Tibial nerve (tissue), 4 donors: ENCODE data around the gene HERC4. TPM values are rescaled to one million over a fixed set of nuclear protein-coding genes. Genes with fewer than 3 reads are reported as not detected.

ENCODE experiments used
- DNase-seq, 2 donors: peaks; one replicate each; pipeline ENCODE4 v3.0.0-alpha.2; 2019; ENCODE audit warnings: low spot score in 2 of 2
- H3K27ac ChIP-seq, 4 donors: fragments of 200-600 bp; sonication (generic) in 3 of 4; one replicate each; pipeline ENCODE4 v1.5.1; 2017 to 2019; ENCODE audit warnings: mild to moderate bottlenecking in 1 of 4
- H3K27me3 ChIP-seq, 2 donors: fragments of 200-600 bp; sonication (generic) in 1 of 2; one replicate each; pipeline versions ENCODE4 v1.5.1 to v1.6.0; 2017 to 2019
- H3K36me3 ChIP-seq, 3 donors: fragments of 200-600 bp; sonication (generic); one replicate each; pipeline ENCODE4 v1.5.1; 2018 to 2019
- H3K4me1 ChIP-seq, 4 donors: fragments of 200-600 bp; sonication (generic) in 3 of 4; one replicate each; pipeline ENCODE4 v1.5.1; 2017 to 2019
- H3K4me3 ChIP-seq, 4 donors: fragments of 200-600 bp; sonication (generic) in 3 of 4; one replicate each; pipeline ENCODE4 v1.5.1; 2017 to 2019; ENCODE audit warnings: mild to moderate bottlenecking in 1 of 4, moderate library complexity in 1 of 4
- H3K9me3 ChIP-seq, 4 donors: fragments of 200-600 bp; sonication (generic) in 3 of 4; one replicate each; pipeline ENCODE4 v1.5.1; 2017 to 2019
- EP300 ChIP-seq, 2 donors: sonication (generic); formaldehyde crosslinking; IDR thresholded peaks; one replicate each; pipeline ENCODE4 v1.6.1; 2017; ENCODE audit warnings: antibody characterized with exemption in 2 of 2, mild to moderate bottlenecking in 1 of 2
- POLR2A ChIP-seq, 2 donors: fragments of 450-650 bp; IDR thresholded peaks; one replicate each; pipeline ENCODE4 v1.6.1; 2017; ENCODE audit warnings: antibody characterized with exemption in 2 of 2, mild to moderate bottlenecking in 2 of 2, moderate library complexity in 2 of 2
- WGBS, 2 donors: methylation state at CpG; one replicate each; pipeline ENCODE4 v1.1.5; 2018; 5-methylcytosine and 5-hydroxymethylcytosine counted together
- total RNA-seq, 4 donors: library from RNA; depleted of rRNA; stranded (reverse); fragments of >200 nt; gene quantifications; one replicate each; pipeline ENCODE4 v1.1.0, GENCODE V29; 2016
- TF ChIP-seq, protein P1 (sequence below), 5 experiments: fragments of 200-600 bp in 3 of 5; fragments of 450-650 bp in 2 of 5; sonication (generic) in 3 of 5; IDR thresholded peaks; one replicate each; pipeline ENCODE4 v1.5.1; 2016 to 2019; ENCODE audit warnings: antibody characterized with exemption in 5 of 5, mild to moderate bottlenecking in 3 of 5, moderate library complexity in 2 of 5

The HERC4 gene, protein sequence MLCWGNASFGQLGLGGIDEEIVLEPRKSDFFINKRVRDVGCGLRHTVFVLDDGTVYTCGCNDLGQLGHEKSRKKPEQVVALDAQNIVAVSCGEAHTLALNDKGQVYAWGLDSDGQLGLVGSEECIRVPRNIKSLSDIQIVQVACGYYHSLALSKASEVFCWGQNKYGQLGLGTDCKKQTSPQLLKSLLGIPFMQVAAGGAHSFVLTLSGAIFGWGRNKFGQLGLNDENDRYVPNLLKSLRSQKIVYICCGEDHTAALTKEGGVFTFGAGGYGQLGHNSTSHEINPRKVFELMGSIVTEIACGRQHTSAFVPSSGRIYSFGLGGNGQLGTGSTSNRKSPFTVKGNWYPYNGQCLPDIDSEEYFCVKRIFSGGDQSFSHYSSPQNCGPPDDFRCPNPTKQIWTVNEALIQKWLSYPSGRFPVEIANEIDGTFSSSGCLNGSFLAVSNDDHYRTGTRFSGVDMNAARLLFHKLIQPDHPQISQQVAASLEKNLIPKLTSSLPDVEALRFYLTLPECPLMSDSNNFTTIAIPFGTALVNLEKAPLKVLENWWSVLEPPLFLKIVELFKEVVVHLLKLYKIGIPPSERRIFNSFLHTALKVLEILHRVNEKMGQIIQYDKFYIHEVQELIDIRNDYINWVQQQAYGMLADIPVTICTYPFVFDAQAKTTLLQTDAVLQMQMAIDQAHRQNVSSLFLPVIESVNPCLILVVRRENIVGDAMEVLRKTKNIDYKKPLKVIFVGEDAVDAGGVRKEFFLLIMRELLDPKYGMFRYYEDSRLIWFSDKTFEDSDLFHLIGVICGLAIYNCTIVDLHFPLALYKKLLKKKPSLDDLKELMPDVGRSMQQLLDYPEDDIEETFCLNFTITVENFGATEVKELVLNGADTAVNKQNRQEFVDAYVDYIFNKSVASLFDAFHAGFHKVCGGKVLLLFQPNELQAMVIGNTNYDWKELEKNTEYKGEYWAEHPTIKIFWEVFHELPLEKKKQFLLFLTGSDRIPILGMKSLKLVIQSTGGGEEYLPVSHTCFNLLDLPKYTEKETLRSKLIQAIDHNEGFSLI
- 10 to 100 TPM; 38.1 to 57.0 (median 54.1) TPM for total RNA-seq

DNA sequence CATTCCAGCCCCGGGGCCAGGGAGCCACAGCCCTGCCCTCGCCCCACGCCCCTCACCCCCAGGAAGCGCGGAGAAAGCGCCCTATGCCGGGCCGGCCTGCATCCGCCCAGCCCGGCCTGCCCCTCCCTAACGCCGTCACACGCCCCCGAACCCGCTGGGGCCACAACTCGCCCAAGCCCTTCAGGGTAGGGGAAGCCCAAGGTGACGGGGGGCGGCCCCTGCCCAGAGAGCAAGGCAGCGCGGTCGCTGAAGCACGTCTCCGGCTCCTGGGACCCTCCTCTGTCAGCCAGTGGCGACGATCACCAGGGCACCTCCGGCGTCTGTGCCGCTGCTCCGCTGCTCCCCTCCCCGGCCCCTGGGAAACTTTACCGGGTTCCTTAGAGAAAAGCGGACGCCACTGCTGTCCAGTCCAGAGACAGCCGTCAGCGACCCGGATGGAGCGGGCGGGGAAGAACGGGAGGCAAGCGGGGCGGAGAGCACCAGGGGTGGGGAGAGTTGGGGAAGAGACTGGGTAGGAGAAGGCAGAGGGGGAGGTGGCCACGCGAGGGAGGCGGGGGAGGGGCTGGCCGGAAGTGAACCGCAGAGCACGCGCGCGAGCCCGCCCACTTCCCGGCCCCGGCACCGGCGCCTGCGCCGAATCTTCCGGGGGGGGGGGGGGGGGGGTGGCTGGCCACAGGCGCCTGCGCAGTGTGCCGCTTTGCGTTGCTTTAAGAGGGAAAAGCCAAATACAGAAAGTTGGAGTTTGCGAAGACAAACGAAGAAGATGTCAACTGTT lies at the start of gene HERC4:
TSS of gene HERC4 (minus strand) at position 509 of the 775 bp plus-strand sequence. CDS start 2,175 bp downstream, outside the sequence.
- peak within 1 kb of the TSS; percentile 87 to 100 (median 98) for H3K27ac ChIP-seq
- DNase-seq: peak; percentile 89 to 92
- 0 to 1% methylated on average over 36 to 56 of the region's 64 CpGs for WGBS, 2 donors
- peaks cover 0 to 3% (median 0%) of the 10 kb centered on the region in 3 donors for H3K36me3 ChIP-seq
- TF ChIP-seq EP300 (IDR thresholded peaks at IDR 0.05) (peak; percentile 36 to 94), POLR2A (IDR thresholded peaks at IDR 0.05) (peak; percentile 74 to 77)
- TF ChIP-seq, protein P1, sequence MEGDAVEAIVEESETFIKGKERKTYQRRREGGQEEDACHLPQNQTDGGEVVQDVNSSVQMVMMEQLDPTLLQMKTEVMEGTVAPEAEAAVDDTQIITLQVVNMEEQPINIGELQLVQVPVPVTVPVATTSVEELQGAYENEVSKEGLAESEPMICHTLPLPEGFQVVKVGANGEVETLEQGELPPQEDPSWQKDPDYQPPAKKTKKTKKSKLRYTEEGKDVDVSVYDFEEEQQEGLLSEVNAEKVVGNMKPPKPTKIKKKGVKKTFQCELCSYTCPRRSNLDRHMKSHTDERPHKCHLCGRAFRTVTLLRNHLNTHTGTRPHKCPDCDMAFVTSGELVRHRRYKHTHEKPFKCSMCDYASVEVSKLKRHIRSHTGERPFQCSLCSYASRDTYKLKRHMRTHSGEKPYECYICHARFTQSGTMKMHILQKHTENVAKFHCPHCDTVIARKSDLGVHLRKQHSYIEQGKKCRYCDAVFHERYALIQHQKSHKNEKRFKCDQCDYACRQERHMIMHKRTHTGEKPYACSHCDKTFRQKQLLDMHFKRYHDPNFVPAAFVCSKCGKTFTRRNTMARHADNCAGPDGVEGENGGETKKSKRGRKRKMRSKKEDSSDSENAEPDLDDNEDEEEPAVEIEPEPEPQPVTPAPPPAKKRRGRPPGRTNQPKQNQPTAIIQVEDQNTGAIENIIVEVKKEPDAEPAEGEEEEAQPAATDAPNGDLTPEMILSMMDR (IDR thresholded peaks at IDR 0.05): no peak
- no peaks in the 10 kb centered on the region for H3K9me3 ChIP-seq
- peaks cover 0 to 39% (median 27%) of the 10 kb centered on the region in 4 donors for H3K4me1 ChIP-seq
- H3K27me3 ChIP-seq: no peaks in the 10 kb centered on the region
- H3K4me3 ChIP-seq: peak within 1 kb of the TSS; percentile 75 to 100 (median 96)

DNA sequence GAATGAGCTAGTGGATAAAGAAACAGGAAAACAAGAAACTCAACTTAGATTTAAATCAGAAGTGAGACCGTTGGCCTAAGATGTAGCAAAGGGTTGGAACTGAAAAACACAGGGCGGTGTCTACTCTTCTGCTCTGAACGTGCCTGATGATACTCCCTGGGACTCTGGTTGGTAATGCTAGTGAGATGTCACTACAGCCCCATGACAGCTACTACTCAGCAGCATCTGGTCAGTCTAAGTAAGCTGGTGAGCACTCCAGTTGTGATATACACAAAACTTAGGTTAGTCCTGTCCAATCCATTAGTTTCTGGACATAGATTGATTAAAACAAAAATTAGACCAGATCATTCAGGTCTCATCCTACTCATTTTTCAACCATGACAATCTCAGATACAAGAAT lies 49.6 kb upstream of the HERC4 start:
- Histone ChIP-seq H3K9me3 (no peaks in the 10 kb centered on the region), H3K36me3 (no peaks in the 10 kb centered on the region), H3K4me1 (peaks cover 0 to 11% (median 0%) of the 10 kb centered on the region in 4 donors), H3K27me3 (no peaks in the 10 kb centered on the region), H3K27ac (no peak overlapping the region), H3K4me3 (no peak overlapping the region)
- TF ChIP-seq EP300 (IDR thresholded peaks at IDR 0.05) (no peak), POLR2A (IDR thresholded peaks at IDR 0.05) (no peak)
- TF ChIP-seq, protein P1 (IDR thresholded peaks at IDR 0.05): no peak
- WGBS, 2 donors: 70 to 90% methylated on average over 3 of the region's 3 CpGs
- no peak for DNase-seq

DNA sequence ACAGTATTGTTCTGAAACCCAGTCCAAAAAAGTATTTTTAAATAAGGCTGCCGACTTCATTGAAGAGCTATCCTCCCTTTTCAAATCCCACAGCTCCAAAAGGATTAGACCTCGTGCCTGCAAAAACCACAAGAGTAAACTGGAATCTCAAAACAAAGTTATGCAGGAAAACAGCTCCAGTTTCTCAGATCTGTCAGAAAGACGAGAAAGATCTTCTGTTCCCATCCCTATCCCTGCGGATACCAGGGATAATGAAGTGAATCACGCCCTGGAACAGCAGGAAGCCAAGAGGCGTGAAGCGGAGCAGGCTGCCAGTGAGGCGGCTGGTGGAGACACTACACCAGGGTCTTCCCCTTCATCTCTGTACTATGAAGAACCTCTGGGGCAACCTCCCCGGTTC lies 46.8 kb upstream of the HERC4 start:
- H3K27me3 ChIP-seq: no peaks in the 10 kb centered on the region
- peak overlapping the region in 1 of 4 donors; percentile 49 for H3K27ac ChIP-seq
- H3K36me3 ChIP-seq: no peaks in the 10 kb centered on the region
- TF ChIP-seq EP300 (IDR thresholded peaks at IDR 0.05): no peak
- no peak for TF ChIP-seq POLR2A (IDR thresholded peaks at IDR 0.05)
- TF ChIP-seq, protein P1 (IDR thresholded peaks at IDR 0.05): no peak
- WGBS, 2 donors: 60 to 68% methylated on average over 9 of the region's 9 CpGs
- H3K4me1 ChIP-seq: peaks cover 0 to 11% (median 0%) of the 10 kb centered on the region in 4 donors
- peak overlapping the region in 1 of 4 donors; percentile 23 for H3K4me3 ChIP-seq
- no peaks in the 10 kb centered on the region for H3K9me3 ChIP-seq
- DNase-seq: peak in 1 of 2 donors; percentile 8

DNA sequence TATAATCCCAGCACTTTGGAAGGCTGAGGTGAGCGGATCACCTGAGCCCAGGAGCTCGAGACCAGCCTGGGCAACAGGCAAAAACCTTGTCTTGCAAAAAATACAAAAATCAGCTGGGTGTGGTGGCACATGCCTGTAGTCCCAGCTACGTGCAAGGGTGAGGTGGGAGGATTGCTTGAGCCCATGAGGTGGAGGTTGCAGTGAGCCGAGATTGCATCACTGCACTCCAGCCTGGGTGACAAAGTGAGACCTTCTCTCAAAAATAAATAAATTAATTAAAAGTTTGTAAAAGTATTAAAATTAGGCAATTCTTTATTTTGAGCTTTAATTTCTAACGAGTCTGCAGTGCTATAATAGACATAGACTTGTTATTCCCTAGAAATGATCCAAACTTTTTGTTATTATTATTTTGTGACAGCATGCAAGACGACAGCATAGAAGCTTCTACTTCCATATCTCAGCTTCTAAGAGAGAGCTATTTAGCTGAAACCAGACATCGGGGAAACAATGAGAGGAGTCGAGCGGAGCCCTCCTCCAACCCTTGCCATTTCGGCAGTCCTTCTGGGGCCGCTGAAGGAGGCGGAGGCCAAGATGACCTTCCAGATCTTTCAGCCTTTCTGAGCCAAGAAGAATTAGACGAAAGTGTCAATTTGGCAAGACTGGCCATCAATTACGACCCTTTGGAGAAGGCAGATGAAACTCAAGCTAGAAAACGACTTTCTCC lies 46.1 kb upstream of the HERC4 start:
- H3K4me1 ChIP-seq: peaks cover 0 to 11% (median 0%) of the 10 kb centered on the region in 4 donors
- no peak for DNase-seq
- H3K27ac ChIP-seq: peak overlapping the region in 1 of 4 donors; percentile 49
- H3K27me3 ChIP-seq: no peaks in the 10 kb centered on the region
- no peaks in the 10 kb centered on the region for H3K36me3 ChIP-seq
- WGBS, 2 donors: 60 to 66% methylated on average over 15 of the region's 15 CpGs
- TF ChIP-seq, protein P1 (IDR thresholded peaks at IDR 0.05): no peak
- no peak for TF ChIP-seq EP300 (IDR thresholded peaks at IDR 0.05)
- TF ChIP-seq POLR2A (IDR thresholded peaks at IDR 0.05): no peak
- no peaks in the 10 kb centered on the region for H3K9me3 ChIP-seq
- H3K4me3 ChIP-seq: peak overlapping the region in 1 of 4 donors; percentile 23
